Erythroblast (primary cell): ENCODE results near the gene SLC25A45.

Experiments
- GATA1 ChIP-seq: IDR thresholded peaks from 2 replicates; pipeline ENCODE4 v1.6.1; 2011; ENCODE audit warnings: low read depth, mild to moderate bottlenecking, control low read depth, low read length, moderate library complexity
- POLR2A ChIP-seq: IDR thresholded peaks from 2 replicates; pipeline ENCODE4 v1.6.1; 2011; ENCODE audit warnings: mild to moderate bottlenecking, low read length

GRCh38 chr11:65396769-65397745 is 14.6 kb upstream of the SLC25A45 start:
- no peak for TF ChIP-seq POLR2A
- no peak for TF ChIP-seq GATA1
